ENCODE measurements around the gene VIPR2.

The VIPR2 gene

DNA sequence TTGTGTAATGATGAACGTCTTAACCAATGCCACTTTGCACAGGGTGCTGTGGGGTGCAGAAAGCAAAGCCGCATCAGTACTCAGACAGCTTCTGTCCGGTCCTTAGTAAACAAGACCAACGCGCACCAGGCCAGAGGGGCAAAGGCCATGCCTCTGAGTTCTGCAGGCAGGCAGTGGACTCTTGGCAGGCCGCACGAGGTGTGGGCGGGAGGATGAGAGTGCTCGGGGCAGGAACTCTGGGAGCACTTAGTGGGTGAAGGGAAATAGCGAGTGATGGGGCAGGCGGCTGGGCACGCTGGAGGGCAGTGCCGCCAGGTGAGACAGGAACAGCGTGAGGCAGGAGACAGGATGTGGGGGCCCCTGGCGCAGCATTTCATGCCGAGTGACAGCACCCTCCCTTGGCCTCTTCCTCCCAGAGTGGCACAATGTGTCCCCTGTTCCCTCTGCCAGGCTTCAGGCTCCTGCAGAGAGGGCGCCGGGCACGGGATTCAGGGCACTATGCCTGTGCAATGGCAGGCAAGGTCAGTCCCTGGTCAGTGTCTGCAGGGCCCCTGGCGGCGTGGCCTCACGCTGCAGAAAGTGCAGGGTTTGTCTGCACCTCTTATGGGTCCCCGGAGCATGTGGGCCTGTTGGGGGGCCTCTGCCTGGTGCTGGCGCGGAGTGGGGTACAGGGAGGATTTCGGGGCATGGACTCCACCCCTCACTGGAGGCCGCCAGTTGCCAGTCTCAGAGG is 60.4 kb downstream of the VIPR2 start:
- TF ChIP-seq TAF1 (IDR thresholded peaks at IDR 0.05; ENCODE audit: borderline replicate concordance, insufficient read depth, low read length) = no peak
- TF ChIP-seq SIN3A (IDR thresholded peaks at IDR 0.05; ENCODE audit: borderline replicate concordance, insufficient read depth, low read length) = no peak
- TF ChIP-seq, protein P1, sequence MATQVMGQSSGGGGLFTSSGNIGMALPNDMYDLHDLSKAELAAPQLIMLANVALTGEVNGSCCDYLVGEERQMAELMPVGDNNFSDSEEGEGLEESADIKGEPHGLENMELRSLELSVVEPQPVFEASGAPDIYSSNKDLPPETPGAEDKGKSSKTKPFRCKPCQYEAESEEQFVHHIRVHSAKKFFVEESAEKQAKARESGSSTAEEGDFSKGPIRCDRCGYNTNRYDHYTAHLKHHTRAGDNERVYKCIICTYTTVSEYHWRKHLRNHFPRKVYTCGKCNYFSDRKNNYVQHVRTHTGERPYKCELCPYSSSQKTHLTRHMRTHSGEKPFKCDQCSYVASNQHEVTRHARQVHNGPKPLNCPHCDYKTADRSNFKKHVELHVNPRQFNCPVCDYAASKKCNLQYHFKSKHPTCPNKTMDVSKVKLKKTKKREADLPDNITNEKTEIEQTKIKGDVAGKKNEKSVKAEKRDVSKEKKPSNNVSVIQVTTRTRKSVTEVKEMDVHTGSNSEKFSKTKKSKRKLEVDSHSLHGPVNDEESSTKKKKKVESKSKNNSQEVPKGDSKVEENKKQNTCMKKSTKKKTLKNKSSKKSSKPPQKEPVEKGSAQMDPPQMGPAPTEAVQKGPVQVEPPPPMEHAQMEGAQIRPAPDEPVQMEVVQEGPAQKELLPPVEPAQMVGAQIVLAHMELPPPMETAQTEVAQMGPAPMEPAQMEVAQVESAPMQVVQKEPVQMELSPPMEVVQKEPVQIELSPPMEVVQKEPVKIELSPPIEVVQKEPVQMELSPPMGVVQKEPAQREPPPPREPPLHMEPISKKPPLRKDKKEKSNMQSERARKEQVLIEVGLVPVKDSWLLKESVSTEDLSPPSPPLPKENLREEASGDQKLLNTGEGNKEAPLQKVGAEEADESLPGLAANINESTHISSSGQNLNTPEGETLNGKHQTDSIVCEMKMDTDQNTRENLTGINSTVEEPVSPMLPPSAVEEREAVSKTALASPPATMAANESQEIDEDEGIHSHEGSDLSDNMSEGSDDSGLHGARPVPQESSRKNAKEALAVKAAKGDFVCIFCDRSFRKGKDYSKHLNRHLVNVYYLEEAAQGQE (IDR thresholded peaks at IDR 0.05; ENCODE audit: insufficient read depth in 1 of 2, low read depth in 2 of 2, low read length in 2 of 2) = no peak
- TF ChIP-seq FOXP2 (optimal IDR thresholded peaks at IDR 0.05; ENCODE audit: borderline replicate concordance, extremely low read depth, extremely low read length, insufficient read depth) = no peak
- TF ChIP-seq POLR2AphosphoS5 (IDR thresholded peaks at IDR 0.05; ENCODE audit: low read depth, low read length) = no peak

DNA sequence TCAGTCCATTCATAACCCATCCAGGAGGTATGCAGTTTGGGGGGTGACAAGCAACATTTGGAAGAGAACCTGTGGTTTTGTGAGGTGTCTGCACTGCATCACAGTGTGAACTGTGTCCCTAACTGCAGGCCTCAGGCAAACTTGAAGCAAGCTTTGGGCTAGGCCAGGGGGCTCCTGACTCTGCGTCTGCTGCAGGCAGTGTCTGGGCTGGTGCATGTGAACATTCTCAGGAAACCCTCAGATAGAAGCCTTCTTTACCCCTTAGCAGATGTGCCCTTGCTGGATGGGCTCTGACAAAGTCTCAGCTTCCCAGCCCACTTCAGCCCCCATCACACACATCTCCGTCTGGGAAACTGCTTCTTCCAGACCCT is 61.0 kb downstream of the VIPR2 start:
- TF ChIP-seq FOXP2 (optimal IDR thresholded peaks at IDR 0.05; ENCODE audit: borderline replicate concordance, extremely low read depth, extremely low read length, insufficient read depth) (no peak), POLR2AphosphoS5 (IDR thresholded peaks at IDR 0.05; ENCODE audit: low read depth, low read length) (no peak), TAF1 (IDR thresholded peaks at IDR 0.05; ENCODE audit: borderline replicate concordance, insufficient read depth, low read length) (no peak), SIN3A (IDR thresholded peaks at IDR 0.05; ENCODE audit: borderline replicate concordance, insufficient read depth, low read length) (no peak)
- TF ChIP-seq, protein P1 (IDR thresholded peaks at IDR 0.05; ENCODE audit: insufficient read depth in 1 of 2, low read depth in 2 of 2, low read length in 2 of 2) = no peak

DNA sequence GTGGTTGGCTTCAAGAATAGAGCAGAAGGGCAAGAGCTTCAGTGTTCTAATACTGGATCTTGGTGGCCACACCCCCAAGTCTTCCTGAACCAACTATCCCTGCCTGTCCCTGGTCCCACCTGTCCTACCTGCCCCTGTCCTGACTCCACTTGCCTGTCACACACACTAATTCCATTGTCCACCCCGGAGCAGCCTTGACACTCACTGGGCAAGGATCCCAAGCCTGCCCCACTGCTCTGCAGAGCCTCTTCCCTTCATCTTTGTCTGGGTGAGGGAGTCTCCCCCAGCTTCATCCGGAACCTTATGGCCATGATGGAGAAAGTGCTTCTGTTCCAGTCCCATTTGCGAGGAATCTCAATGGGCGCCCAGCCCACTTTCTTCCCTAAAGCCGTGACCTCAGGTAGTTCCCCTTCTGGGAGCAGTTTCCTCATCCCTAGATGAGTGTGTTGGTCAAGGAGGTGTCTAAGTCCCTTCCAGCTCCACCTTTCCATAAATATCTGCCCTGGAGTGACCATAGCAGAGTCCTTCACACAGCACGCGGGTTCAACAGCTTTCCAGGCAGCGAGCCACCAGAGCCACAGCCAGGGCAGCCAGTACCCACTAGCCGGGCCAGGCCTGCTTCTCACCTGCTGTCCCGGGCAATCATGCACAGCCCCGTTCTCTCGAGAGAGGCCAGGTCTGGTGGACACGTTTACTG is 61.5 kb downstream of the VIPR2 start:
- TF ChIP-seq SIN3A (IDR thresholded peaks at IDR 0.05; ENCODE audit: borderline replicate concordance, insufficient read depth, low read length) (no peak), TAF1 (IDR thresholded peaks at IDR 0.05; ENCODE audit: borderline replicate concordance, insufficient read depth, low read length) (no peak), FOXP2 (optimal IDR thresholded peaks at IDR 0.05; ENCODE audit: borderline replicate concordance, extremely low read depth, extremely low read length, insufficient read depth) (no peak), POLR2AphosphoS5 (IDR thresholded peaks at IDR 0.05; ENCODE audit: low read depth, low read length) (no peak)
- TF ChIP-seq, protein P1 (IDR thresholded peaks at IDR 0.05; ENCODE audit: insufficient read depth in 1 of 2, low read depth in 2 of 2, low read length in 2 of 2) = no peak

DNA sequence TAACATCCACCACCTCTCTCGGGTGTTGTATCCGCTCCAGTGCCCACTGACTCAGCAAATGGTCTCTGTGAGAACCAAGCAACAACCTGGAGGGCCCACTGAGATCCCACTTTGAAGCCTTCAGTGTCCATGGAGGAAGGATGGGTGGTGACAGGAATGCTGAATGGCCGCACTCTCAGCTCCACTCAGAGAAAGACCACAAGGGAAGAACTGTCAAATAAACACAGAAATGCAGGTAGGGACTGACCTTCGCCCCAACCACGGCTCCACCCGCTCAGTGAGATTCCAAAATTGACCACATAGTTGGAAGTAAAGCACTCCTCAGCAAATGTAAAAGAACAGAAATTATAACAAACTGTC is 65.8 kb downstream of the VIPR2 start:
- TF ChIP-seq, protein P1 (IDR thresholded peaks at IDR 0.05; ENCODE audit: insufficient read depth in 1 of 2, low read depth in 2 of 2, low read length in 2 of 2) = no peak
- no peak for TF ChIP-seq FOXP2 (optimal IDR thresholded peaks at IDR 0.05; ENCODE audit: borderline replicate concordance, extremely low read depth, extremely low read length, insufficient read depth)
- TF ChIP-seq TAF1 (IDR thresholded peaks at IDR 0.05; ENCODE audit: borderline replicate concordance, insufficient read depth, low read length) = no peak
- TF ChIP-seq SIN3A (IDR thresholded peaks at IDR 0.05; ENCODE audit: borderline replicate concordance, insufficient read depth, low read length) = no peak
- TF ChIP-seq POLR2AphosphoS5 (IDR thresholded peaks at IDR 0.05; ENCODE audit: low read depth, low read length) = no peak
